Measurements from ENCODE around the gene TATDN2.
"Not testable (repeated sequence)": the region's sequence is repeated elsewhere in the genome, so short reads cannot be mapped to it uniquely, and the experiment has no call there.

Gene TATDN2

DNA sequence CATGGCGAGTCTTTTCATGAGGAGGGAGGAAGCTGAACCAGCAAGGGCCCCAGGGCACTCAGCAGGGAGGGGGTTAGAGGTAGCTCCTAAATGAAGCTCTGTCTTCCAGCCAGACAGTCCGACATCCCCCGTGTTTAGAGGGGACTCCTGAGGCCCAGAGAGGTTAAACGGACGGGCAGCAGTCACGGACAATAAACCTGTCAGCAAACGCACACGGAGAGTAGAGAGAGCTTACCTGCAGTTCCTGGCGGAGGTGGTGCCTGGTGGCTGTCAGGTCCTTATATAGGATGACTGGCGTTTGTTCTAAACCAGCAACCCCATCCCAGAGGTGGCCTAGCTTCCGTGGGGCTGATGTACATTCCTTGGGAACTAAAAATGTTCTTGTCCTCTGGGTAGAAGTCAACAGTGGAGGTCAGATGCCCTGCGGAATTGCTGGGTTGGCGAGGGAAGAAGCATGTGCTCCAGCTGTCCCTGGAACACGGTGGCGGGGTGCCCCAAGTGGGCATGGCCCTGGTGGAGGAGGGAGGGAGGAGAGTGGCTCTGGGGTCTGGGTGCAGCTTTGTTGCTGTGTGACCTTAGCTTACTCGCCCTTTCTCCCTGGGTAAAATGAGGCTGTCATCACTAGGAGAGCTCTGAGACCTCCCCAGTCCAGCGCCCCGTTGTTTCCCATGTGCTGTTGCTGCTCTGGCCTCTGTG is 42.4 kb downstream of the TATDN2 start:
- DNase-seq (ENCODE audit: low read depth, low spot score) = no peak

- no peak for DNase-seq (ENCODE audit: low read depth, low spot score)
Measured at GRCh38 chr3:10291641-10292040, 43.4 kb downstream of the TATDN2 start.

DNA sequence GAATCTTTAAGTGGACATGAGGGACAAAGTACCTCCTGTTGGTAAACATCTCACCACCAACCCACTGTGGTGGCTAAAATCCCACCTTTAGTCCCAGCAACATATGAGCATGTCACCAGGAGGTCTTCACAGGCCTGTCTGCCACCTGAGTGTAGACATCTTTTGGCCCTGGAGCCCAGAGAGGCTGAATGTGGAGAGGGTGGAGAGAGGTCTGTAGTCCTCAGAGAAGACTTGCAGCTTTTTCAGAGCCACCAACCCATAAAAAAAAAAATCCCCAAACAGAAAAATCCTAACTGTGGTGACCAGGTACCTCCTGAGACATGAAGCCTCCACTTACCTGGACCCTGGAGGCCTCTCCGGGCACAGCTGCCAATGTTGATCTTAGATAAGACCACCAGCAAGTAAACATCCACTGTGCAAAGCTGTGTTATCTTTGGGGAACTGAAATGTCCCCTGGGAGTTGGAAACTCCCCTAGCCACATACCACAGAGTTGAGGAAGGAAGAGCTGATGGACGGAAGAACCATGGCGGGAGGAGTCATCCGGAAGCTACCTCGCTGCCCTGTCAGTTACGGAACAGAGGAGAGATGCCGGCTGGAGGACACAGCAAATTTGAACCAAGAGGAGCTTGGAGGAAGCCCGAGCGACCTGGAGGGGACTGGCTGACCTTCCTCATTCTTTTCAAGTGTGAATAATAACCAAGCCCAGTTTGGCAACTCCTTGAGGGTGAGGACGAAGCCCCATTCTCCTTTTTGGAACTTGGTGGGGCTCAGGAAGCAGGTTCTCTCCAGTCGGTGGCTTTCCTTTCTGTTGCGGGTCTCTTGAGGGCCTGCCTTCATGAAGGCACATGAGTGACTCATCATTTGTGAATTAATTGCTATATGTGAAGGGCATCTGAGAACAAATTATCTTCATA is 44.5 kb downstream of the TATDN2 start, which contains the start of gene GHRL:
Gene GHRL (minus strand): TSS at position 443 of the 915 bp plus-strand sequence. CDS start 2,767 bp downstream, outside the sequence.
- DNase-seq (ENCODE audit: low read depth, low spot score) = no peak

- DNase-seq (ENCODE audit: low read depth, low spot score) = no peak
Measured at GRCh38 chr3:10294030-10294586, 45.8 kb downstream of the TATDN2 start.

DNA sequence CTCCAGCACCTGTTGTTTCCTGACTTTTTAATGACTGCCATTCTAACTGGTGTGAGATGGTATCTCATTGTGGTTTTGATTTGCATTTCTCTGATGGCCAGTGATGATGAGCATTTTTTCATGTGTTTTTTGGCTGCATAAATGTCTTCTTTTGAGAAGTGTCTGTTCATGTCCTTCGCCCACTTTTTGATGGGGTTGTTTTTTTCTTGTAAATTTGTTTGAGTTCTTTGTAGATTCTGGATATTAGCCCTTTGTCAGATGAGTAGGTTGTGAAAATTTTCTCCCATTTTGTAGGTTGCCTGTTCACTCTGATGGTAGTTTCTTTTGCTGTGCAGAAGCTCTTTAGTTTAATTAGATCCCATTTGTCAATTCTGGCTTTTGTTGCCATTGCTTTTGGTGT is 49.8 kb downstream of the TATDN2 start:
- DNase-seq (ENCODE audit: low read depth, low spot score) = not testable (repeated sequence)

- no peak for DNase-seq (ENCODE audit: low read depth, low spot score)
Measured at GRCh38 chr3:10299175-10299574, 50.9 kb downstream of the TATDN2 start.

DNA sequence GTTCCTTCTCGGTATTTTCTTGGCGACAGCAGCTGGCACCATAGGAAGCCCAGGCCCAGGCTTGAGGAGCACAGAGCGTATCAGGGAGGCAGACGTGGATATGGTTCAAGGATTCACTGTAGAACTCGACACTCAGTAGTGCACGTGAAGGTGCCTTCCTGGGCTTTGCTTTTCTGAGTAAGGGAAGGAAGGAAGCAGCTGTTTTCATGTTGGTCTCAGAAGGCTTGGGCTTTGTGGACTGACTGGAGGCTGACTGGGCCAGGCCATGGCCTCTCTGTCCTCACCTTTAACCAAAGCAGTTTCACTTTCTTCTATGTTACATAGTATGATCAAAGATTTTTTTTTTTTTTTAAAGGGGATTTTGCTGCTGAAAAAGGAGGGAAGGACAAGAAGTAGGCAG is 51.4 kb downstream of the TATDN2 start:
- DNase-seq (ENCODE audit: low read depth, low spot score) = no peak

DNA sequence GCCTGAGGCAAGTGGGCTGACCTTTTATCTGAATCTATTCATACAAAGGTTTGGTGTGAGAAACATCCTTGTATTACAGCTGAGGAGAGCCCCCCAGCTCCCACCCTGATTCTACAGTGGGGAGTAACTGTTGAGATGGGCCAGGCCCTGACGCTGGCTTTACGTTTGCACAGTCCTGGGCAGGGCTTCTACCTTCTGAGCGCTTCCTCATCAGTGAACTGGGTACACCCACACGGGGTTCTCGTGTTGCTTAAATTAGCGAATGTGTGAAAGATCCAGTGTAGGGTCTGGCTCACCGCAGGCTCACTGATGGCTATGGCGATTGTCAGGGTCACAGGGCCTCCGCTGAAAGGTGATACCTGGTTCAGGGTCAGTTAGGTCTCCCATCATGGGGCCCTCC is 51.8 kb downstream of the TATDN2 start:
- DNase-seq (ENCODE audit: low read depth, low spot score) = no peak

GRCh38 chr3:10303105-10303504 is 54.8 kb downstream of the TATDN2 start:
- DNase-seq (ENCODE audit: low read depth, low spot score) = no peak

- DNase-seq (ENCODE audit: low read depth, low spot score) = no peak
Measured at GRCh38 chr3:10303785-10304184, 55.5 kb downstream of the TATDN2 start.

DNA sequence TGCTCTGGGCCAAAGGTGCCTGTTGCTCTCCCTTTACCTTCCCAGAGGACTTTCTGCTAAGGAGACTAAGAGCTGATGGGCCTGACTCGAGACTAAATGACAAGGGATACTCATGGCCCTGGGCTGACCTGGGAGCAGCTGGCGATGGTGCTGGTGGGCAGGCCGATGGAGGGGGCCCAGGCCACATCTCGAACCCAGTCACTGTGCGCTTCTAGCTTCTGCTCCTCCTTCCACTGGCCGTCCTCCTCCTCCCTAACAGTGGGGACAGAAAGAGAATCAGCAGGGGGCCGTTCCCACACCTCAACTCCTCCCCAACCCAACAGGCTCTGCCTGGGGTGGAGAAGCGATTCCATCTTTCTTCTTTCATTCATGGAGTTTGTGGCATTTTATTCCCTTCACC is 56.6 kb downstream of the TATDN2 start:
- DNase-seq (ENCODE audit: low read depth, low spot score) = no peak

GRCh38 chr3:10305331-10305902 is 57.2 kb downstream of the TATDN2 start:
- no peak for DNase-seq (ENCODE audit: low read depth, low spot score)

- DNase-seq (ENCODE audit: low read depth, low spot score) = no peak
Measured at GRCh38 chr3:10306156-10306555, 57.9 kb downstream of the TATDN2 start.

- DNase-seq (ENCODE audit: low read depth, low spot score) = no peak
Measured at GRCh38 chr3:10308678-10309077, 60.4 kb downstream of the TATDN2 start.

DNA sequence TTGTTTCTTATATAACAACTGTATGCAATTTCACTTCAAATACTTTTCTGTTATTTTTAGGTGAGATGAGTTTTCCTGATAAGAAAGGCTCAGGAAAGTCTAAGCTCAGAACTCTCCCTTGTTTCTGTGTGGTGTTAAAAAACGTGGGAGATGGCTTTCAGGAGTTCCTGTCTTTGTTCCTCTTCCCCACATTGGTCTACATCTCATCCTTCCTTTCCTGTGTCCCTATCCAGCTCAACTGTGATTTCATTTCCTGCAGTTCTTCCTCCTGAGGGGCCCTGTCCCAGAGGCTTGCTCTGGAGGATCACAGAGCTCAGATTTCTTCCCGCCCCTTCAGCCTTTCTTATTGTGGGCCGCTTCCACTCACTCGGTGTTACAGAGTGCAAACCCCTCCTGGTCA is 61.5 kb downstream of the TATDN2 start:
- DNase-seq (ENCODE audit: low read depth, low spot score) = no peak

- DNase-seq (ENCODE audit: low read depth, low spot score) = no peak
Measured at GRCh38 chr3:10310578-10310977, 62.3 kb downstream of the TATDN2 start.

DNA sequence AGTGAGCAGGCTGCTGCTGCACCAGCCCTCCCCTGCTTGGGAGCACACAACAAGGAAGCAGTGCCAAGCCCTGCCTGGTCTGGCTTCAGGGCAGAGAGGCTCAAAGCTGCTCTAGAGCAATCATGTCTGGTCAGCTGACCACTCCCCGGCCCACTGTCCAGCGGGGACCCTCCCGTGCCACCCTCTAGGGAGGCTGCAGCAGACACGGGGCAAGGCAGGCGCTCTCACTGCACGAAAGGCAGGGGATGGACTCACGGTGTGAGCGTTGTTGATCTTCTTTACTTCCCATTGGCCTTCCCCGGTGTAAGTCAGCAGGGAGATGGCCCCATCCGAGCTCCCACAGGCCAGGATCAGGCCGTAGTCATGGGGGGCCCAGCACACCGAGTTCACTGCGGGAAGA is 63.5 kb downstream of the TATDN2 start:
- DNase-seq (ENCODE audit: low read depth, low spot score) = no peak

DNA sequence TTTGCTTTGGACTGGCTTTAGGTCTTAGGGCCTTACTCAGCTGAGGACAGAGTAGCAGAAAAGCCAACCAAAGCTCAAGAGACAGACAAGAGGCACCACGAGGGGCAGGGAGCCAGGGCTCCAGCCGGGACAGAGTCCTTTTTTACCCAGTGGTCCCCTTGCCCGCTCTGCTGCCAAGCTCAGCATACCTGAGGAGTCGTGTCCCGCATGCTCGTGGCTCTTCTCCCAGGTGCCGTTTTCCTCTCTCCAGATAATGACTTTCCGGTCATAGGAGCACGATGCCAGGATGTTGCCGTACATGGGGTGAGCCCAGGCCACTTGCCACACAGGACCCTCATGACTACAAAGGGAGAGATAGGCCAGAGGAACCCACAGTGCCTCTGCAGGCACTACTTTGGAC is 64.1 kb downstream of the TATDN2 start:
- no peak for DNase-seq (ENCODE audit: low read depth, low spot score)

GRCh38 chr3:10312861-10313260 is 64.6 kb downstream of the TATDN2 start:
- DNase-seq (ENCODE audit: low read depth, low spot score) = no peak

DNA sequence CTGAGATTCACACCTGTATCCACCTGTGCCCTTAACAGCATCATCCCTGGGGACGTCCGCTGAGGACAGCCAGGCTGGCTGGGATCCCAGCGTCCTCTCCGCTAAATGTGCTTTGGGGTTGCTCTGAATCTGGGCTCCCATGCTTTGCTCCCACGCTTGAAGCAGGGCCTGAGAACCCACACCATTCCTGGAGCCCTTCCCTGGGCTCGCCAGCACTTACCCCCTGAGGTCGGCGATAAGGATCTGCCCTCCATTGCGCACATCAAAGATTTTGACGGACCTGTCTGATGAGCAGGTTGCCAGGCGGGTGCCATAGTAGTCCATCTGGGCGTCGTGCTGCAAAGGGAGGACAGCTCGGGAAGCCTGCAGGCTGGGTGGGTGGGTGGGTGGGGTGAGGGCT is 66.8 kb downstream of the TATDN2 start:
- DNase-seq (ENCODE audit: low read depth, low spot score) = no peak

DNA sequence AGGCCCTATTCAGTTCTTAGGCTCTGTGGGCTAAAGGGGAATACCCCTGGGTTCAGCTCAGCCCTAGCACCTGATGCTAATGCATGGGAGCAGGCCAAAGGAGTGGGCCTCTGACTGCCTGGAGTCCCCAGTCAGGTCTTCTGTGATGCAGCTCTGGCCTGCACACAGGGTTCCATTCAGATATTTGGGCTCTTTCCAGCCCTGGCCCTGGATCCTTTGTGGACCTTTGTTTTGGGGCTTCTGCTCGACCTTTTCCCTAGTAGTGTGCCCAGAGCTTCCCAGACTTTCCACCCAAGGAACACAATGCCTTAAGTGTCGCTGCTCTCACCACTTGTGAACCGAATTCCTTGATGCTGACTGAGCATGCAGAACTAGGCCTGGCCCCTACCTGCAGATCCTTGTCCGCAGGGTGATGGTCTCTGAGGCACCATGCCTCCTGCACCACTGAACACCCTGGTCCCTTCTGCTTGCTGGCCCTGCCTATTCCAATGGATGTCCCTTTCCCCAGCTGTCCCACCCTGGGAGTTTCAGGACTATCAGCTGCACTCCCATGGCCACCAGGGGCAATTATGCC is 67.6 kb downstream of the TATDN2 start:
- no peak for DNase-seq (ENCODE audit: low read depth, low spot score)

All from astrocyte of the hippocampus (primary cell).